ENCODE measurements around the gene RRP8.

- TF ChIP-seq EZH2 (optimal IDR thresholded peaks at IDR 0.05; ENCODE audit: low read depth, low read length) (no peak), EZH2phosphoT487 (IDR thresholded peaks at IDR 0.05; ENCODE audit: low read length) (no peak)
- TF ChIP-seq, protein P1, sequence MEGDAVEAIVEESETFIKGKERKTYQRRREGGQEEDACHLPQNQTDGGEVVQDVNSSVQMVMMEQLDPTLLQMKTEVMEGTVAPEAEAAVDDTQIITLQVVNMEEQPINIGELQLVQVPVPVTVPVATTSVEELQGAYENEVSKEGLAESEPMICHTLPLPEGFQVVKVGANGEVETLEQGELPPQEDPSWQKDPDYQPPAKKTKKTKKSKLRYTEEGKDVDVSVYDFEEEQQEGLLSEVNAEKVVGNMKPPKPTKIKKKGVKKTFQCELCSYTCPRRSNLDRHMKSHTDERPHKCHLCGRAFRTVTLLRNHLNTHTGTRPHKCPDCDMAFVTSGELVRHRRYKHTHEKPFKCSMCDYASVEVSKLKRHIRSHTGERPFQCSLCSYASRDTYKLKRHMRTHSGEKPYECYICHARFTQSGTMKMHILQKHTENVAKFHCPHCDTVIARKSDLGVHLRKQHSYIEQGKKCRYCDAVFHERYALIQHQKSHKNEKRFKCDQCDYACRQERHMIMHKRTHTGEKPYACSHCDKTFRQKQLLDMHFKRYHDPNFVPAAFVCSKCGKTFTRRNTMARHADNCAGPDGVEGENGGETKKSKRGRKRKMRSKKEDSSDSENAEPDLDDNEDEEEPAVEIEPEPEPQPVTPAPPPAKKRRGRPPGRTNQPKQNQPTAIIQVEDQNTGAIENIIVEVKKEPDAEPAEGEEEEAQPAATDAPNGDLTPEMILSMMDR (IDR thresholded peaks at IDR 0.05; ENCODE audit: low read length) = no peak
These were observed 47.1 kb downstream of the RRP8 start for GRCh38 chr11:6556139-6556949.

Data from MM.1S (cell line).